ENCODE results near the gene CD300LF.
A peak's percentile ranks its signal among the peaks of the same experiment; 100 is the strongest.

CD300LF gene

DNA sequence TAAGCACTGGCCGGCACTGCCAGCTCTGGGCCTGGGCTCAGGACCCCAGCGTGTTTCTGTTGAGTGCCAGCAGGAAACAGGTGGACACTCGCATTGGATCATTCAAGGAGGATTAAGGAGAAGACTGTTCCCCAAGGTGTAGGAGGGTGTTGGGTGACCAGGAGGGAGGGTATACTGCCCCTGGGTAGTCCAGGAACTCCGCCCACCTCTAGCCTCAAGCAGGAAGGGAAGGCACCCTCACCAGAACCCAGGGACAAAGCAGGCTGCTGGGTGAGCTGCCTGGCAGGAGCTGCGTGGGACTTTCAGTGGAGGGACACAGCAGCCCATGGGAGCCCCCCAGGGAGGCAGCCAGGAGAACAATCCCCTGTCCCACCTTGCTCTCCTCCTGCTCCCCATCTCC lies 16.6 kb upstream of the CD300LF start:
- no peak for DNase-seq

DNA sequence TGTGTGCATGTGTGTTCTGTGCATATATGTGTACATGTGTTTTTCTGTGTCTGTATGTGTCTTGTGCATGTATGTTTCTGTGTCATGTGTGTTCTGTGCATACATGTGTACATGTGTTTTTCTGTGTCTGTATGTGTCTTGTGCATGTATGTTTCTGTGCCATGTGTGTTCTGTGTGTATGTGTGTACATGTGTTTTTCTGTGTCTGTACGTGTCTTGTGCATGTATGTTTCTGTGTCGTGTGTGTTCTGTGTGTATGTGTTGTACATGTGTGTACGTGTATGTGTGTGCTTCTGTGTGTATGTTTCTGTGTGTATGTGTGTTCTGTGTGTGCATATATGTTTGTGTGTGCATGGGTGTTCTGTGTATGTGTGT lies 16.0 kb upstream of the CD300LF start:
- no peak for DNase-seq

DNA sequence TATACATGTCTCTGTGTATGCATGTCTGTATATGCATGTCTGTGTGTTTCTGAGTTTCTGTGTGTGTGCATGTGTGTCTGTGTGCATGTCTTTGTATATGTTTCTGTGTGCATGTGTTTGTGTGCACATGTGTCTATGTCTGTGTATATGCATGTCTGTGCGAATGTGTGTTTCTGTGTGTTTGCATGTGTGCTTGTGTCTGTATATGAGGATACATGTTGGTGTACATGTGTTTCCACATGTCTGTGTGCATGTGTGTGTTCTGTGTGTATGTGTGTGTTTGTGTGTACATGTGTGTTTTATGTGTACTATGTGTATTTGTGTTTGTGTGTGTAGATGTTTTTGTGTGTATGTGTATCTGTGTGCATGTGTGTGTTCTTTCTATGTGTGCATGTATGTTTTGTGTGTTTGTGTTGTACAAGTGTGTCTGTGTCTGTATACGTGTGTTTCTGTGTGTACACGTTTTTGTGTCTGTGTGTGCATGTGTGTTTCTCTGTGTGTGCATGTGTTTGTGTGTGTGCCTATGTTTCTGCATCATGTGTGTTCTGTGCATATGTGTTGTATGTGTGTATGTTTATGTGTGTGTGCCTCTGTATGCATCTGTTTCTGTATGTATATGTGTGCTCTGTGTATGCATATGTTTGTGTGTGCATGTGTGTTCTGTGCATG lies 15.4 kb upstream of the CD300LF start:
- no peak for DNase-seq

DNA sequence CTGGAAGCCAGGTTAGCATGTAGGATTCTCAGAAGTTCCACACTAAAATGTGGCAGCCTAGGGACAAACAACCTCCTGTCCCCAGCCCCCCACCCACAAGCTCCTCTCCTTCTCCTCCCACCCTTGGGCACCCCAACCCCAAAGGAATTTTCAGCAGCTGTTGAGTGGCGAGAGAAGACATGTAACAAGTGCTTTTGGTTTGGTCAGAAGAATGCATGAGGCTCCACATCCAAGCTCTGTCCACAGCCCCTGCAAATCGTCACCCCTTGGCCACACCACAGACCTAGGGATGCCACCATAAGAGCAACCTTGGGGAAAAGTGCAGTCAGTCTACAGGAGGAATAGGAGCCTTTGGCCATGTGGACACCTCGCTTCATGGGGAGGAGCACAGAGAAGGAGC lies 12.4 kb upstream of the CD300LF start:
- no peak for DNase-seq

DNA sequence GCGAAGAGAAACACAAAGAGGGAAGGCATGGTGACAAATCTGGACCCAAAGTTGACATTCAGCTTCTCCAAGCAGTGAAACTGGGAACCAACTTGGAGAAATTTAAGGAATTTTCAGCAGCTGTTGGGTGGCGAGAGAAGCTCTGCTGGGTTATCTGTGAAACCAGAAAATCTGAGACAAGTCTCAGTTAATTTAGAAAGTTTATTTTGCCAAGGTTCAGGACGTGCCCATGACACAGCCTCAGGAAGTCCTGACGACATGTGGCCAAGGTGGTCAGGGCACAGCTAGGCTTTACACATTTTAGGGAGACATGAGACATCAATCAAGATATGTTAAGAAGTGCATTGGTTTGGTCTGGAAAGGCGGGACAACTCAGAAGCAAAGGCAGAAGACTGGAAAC lies 11.2 kb upstream of the CD300LF start:
- no peak for DNase-seq

DNA sequence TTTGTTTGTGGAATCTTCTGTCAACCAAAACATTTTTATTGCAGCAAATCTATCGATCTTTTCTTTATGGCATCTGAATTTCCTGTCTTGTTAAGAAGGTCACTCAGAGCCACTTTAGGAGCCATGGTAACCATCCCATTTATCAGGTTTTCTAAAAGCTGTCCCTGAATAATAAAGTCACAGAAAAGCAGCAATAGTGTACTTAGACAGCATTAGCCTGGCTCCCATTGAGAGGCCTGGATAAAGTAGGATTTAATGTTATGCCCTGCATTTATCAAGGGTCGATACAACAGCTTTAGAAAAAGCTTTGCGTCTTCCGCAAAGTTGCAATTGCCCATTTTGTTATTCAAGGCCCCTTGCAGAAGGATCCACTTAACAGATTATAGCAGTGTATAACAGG lies 10.1 kb upstream of the CD300LF start:
- DNase-seq, result no peak

DNA sequence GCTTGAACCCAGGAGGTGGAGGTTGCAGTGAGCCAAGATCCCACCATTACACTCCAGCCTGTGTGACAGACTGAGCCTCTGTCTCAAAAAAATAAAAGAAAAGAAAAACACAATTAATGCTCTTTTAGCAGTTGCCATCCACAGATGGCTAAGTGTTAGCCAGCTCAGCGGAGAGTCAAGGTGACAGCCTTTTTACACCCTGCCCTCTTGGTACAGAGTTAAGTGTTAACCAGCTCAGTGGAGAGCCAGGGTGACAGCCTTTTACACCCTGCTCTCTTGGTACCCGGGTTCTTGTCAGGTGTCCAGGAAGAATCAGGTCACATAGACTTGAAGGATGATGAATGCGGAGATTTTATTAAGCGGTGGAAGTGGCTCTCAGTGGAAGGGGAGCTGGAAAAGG lies 7.8 kb upstream of the CD300LF start:
- DNase-seq, result no peak

DNA sequence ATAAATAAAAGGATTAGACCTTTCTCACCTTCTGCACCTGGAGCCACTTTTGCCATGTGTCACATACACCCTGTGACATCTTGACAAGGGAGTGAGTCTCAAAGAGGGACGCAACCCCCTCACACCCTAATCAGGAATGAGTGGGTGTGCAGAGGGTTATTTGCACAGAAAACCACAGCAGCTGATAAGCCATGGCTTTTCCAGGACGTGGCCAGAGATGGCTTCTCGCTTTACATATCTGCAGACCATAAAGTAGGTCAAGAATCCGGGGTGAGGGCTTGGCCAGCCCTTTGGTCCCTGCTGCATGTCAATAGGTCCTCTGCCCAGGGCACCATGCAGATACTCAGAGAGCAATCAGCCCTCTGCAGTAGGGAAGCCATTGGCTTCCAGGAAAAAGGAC lies 2.4 kb upstream of the CD300LF start:
- DNase-seq, result no peak

DNA sequence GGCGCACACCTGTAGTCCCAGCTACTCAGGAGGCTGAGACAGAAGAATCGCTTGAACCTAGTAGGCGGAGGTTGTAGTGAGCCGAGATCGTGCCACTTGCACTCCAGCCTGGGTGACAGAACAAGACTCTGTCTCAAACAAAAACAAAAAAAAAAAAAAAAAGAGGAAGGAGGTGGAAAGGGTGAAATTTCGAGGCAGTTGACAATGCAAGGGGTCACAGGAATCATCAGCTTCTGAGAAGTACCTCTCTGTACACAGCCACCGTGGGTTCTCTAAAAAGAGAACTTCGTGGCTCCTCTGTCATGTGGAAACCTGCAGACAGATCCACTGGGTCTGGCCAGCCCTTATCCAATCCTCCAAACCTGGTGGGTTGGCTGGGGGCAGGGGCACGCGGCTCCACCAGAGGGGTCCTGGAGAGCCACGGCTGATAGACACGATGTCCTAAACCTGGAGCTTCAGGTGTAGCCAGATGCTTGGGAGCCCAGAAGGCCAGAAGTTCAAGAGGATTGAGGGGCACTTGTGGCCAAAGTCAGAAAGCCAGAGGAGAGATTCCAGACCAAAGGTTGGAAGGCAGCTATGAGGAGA lies 540 bp upstream of the CD300LF start:
- no peak for DNase-seq

DNA sequence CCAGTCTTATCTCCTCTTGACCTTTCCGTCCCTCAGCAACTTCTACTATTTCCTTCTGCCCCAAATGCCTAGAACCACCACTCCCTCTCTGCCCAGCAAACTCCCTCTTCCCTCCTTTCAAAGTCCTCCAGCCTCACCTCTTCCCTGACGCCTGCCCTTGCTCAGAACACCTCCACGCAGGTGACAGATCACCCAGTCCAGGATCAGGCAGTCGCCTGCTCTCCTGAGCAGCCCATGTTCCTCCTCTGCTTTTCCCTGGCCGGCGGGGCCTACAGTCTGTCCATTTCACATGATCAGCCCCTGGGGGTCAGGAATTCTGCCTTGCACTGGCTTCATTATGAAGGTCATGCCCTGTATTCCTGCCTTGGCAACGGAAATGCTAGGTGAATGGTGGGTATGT lies 422 bp downstream of the CD300LF start:
- no peak for DNase-seq

DNA sequence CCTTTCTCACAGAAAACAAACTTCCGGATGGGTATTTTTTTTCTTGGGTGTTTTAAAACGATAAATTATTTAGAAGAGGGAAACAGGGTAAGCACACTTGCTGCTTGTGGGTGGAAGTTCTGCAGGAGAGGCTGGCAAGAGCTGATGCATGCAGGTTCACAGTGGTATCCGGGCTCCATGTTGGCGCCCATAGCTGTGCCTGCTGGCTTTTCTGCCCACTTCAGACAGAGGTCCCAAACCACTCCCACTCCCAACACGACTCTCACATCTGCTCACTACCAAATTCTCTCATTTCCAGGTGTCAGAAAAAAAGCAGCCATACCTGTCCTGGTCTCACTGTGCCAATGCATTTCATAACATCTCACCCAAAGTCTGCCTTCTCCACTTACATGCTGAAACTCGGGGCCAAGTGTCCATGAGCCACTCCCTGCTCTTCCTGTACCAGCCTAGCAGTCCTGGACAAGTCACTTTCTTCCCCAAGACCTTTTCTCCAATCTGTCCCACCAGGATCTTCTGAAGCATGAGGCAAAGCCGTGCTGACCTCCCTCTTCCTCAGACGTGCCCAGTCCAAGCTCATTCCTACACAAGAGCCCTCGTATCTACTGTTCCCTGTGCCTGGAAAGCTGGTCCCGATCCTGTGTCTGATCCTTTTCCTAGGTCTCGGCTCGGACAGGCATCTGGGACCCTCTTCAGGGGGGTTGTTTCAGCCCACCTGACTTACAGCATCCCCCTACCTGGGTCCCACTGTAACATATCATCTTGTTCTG lies 1.5 kb downstream of the CD300LF start:
- no peak for DNase-seq

DNA sequence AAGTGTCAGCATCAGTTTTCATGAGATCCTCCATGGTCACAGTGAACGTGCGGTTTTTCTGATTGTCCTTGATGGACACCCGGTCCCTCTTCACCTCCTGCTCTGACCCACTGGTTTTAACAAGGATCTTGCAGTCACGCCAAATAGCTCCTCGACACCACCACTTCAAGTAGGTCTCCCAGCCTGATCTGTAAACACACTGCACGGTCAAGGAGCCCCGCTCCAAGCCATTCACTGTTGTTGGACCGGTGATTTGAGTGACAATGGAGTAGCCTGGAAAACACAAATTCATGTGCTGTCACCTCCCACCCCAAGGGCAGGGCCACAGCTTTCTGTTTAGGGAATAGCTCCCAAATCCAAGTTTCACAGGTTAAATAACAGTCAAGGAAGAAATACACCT lies 8.2 kb downstream of the CD300LF start:
- no peak for DNase-seq

DNA sequence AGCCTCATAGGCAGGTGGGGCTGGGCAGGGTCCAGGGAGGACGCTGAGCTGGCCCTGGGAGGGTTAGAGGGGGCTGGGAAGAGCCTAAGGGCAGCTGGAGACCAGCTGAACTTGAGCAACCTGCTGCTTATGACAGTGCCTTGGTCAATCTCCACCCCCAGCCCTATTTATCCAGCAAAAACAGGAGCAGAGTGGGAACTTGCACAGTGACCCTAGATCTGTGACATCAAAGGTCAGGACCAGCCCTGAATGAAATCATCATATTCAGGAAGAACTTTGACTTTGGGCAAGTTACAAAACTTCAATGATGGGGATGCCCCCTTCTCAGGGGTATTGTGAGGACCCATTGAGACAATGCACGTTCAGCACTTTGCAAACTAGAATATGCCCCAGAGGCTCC lies 9.4 kb downstream of the CD300LF start:
- DNase-seq, result no peak

DNA sequence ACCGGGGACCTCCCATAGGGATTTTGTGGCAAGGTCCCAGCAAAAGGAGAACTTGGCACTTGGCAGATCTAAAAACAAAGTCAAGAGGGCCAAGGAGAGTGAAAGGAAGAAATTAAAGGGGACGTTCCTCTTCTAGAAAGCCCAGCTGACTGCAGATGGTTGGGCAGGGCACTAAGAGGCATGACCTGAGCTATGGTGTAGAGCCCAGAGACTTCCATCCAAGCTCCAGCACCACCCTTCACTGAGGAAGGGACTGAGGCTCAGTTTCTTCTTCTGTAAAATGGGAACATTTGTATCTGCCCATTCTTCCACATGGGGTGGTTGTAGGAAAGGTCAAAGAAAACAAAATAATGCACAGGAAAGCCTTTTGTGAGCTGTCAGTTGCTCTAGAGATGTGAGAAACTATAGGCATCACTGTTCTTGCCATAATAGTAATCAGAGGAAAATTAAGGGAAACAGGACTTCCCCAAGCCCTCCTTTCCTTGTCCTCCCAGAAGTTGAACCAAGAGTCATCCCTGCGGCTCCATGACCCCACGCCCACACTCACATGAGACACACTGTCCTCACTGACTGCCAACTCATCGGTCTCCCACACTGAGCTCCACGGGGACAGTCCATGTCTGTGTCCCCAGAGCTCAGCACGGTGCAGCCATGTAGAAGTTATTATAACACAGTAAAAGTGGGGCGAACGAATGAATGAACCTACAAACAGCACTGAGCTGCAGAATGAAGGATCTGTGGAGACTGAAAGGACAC lies 10.4 kb downstream of the CD300LF start:
- no peak for DNase-seq

DNA sequence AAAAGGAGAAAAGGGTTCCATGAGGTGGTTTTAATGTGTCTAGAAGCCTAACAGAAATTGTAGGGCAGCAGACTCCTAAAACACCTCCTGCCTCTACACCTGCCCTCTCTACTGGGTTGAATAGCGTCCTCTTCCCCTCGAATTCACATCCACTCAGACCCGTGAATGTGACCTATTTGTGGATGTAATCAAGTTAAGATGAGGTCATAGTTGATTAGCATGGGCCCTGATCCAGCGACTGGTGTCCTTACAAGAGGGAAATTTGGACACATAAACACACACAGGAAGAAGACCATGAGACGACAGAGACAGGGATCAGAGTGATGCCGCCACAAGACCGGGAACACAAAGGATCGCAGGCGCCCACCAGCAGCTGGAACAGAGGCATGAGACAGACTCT lies 13.5 kb downstream of the CD300LF start:
- DNase-seq, result no peak

DNA sequence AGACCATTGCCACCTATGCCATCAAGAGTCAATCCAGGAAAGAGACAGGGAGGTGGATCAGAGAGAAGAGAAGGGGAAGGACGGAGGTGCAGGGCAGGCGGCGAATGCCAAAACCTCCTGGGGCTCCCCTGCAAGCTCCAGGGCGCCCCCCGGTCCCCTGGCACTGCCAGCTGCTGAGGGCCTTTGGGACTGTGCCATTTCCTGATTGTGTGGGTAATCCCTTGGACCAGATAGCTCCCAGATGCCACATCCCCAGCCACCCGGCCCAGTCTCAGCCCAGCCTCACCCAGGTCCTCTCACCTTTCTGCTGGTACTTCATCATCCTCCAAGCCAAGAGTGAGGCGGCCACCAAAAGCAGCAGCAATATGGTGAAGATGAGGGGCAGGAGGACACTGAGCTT lies 14.7 kb downstream of the CD300LF start:
- DNase-seq, result no peak

DNA sequence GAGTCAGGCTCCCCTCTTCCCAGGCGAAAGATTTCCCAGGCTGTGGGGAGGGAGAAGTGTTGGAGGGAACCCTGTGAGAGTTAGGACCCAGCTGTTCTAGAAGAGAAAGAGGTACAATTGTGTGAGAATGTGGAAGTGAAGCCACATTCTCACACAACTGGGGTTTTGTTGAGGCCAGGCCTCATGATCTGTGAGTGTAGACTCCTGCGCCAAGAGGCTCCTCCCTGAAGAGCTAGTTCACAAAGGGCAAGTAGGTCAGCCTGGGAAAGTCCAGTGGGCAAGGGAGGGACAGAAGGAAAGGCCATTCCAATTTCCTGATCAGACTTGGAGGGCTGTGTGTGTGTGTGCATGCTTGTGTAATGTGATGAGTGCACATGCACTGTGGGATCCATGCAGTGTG lies 15.2 kb downstream of the CD300LF start:
- DNase-seq, result no peak

DNA sequence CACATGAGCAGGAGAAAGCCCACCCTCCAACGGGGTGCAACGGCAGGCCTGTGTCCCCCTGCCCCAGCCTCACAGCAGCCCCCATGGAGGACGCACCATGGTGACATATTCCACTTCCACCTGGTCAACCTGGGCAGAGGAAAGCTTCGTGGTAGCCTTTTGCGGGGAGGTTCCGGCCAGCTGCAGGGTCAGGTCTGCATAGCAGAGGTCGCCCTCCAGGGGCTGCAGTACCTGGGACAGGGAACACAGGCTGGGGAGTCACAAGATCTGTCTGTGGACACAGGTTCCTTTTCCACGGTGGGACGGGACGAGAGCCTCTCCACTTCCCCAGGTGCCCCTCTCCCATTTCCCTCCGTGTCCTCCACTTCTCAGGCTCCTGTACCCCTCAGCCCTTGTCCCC lies 17.1 kb downstream of the CD300LF start:
- no peak for DNase-seq

DNA sequence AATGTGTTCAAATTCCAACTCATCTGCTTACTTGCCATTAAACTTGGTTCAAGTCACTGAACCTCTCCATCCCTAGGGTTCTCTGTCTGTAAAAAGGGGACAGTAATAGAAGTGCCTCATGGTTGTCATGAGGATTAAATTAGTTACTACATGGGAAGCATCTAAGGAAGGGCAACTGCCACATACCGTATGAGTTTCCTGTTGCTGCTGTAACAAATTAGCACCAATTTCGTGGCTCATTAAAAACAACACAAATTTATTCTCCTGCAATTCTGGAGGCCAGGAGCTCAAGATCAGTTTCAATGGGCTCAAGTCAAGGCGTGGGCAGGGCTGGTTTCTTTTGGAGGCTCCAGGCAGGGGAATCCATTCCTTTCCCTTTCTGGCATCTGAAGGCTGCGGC lies 18.6 kb downstream of the CD300LF start:
- DNase-seq, result no peak

DNA sequence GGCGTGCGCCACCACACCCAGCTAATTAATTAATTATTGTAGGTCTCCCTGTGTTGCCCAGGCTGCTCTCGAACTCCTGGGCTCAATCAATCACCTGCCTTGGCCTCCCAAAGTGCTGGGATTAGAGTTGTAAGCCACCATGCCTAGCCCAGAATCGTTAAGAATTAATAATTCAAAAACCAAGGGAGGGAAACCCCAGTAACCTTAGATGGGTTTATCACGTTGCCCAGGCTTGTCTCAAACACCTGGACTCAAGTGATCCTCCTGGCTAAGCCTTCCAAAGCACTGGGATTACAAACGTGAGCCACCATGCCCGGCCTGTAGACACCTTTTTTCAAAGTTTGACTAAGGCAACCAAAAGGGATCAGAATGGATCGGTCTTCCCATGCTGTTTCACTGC lies 21.6 kb downstream of the CD300LF start:
- no peak for DNase-seq

DNA sequence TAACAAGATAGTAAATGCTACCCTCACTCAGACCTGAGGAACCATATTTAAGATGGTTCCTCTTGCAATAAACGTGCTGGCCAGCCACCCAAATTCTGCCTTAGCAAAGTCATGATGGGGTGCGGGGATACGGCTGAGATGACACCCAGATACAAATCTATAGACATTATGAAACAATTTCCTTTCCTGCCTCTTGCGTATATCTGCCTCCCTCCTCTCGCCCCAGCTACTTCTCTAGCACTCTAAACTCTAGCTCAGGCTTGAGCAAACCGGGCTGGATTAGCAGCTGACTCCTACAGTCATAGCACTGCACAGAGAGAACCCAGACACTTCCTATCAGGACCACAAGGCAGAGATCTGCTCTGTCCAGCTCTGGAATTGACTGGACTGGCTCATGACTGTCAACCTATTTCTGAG lies 22.3 kb downstream of the CD300LF start:
- DNase-seq, result peak in 1 of 5 donors; percentile 39

DNA sequence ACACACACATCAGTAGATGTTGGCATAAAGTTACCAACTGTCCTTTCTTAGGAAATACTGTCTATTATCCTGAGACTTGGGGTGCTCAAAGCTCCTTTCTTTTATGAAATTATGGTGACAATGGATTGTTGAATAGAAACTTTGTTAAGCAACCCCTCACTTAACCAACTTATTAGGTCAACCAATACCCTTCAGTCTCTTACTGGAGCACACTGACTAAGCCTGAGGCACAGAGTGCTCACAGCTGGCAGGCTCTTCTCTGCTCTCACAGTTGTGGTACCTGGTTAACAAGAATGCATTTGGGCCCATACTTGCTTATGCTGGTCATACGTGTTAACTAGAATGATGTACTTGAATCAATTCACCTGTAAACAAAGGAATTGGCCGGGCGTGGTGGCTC lies 24.8 kb downstream of the CD300LF start:
- DNase-seq, result no peak

DNA sequence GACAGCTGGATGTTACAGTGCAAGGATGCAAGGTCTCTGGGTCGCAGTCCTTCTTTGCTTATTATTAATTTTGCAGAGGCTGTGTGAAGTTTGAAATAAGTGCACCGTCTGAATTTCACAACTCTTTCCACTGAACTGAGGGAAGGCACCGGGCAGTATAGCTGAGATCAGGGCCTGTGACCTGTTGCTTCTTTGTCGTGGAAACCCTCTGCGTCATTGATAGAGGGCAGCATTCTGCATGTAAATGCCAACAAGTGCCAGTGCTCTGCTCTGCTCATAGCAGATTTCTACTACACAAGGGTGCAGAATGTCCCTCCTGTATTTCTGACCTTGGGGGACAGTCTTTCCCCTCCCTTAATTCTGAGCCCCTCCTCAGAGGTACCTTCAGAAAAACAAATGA lies 26.0 kb downstream of the CD300LF start:
- no peak for DNase-seq

Measured in T-helper 1 cell (primary cell).